HG03025 (cell line): ENCODE results near the gene ZNF737.
"Not testable (repeated sequence)": the region's sequence is repeated elsewhere in the genome, so short reads cannot be mapped to it uniquely, and the experiment has no call there.

ENCODE experiments used
- ATAC-seq: cut with Tn5 transposase; IDR thresholded peaks from one replicate; pipeline ENCODE4 v1.9.1; 2021; ENCODE audit warnings: mild to moderate bottlenecking, moderate library complexity; ENCODE audit not compliant: unreplicated experiment, low FRiP score

The ZNF737 gene

GRCh38 chr19:20565321-20566018 is at the start of gene ZNF737:
Gene ZNF737 (minus strand): TSS chr19:20565781. CDS start chr19:20565640, 141 bp downstream.
- ATAC-seq = peak; percentile 73

DNA sequence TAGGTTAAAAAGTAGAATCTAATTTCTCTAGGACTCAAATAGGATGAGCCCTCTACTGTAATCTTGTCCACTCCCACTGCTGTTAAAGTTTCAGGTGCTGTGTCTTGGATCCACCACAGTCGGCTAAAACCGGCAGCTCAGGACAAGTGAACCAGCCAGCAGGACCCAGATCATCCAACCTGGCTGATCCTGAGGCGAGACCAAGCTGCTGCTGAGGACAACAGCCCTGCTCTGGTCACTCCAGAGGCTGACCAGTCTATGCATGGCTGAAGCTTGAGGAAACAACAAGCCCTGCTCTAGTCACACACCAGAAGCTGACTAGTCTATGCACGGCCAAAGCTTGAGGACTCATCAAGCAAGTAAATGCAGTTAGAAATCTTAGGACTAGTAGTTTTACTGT is 49.4 kb upstream of the ZNF737 start:
- ATAC-seq = not testable (repeated sequence)

GRCh38 chr19:20612711-20613316 is 47.2 kb upstream of the ZNF737 start:
- ATAC-seq = no peak

GRCh38 chr19:20611866-20612265 is 46.3 kb upstream of the ZNF737 start:
- no peak for ATAC-seq

DNA sequence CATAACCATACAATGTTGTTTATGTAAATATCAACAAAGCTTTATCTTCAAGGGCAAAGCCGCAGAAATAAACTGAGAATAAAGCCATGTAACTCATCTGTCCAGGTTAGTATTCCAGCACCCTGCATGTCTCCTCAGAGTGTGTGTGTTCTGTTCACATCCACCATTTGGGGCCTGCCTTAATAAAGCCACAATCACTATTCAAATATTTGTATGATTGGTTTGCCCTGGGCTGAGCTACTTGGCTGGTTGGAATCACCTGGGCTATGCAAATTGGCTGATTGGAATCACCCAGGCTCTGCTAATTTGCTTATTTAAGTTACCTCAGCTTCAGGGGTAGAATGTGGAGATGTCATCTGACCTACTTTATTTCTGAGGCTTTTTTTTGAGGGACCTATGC is 42.4 kb upstream of the ZNF737 start:
- ATAC-seq = no peak

DNA sequence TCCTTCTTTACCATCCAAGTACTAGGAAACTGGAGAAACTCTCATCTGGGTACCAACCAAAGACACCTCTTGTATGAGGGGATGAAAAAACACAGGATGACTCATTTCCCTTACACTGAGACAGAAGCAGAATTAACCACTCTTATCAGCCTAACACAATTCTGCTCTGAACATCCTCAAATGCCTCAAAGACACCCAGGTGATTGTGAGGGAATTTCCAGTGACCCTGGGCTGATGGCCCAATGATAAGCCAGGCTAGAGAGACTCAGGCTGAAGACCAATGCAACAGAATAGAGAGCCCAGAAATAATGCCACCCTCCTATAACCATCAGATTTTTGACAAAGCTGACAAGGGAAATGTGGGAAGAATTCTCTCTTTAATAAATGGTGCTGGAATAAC is 7.0 kb downstream of the ZNF737 start:
- no peak for ATAC-seq

DNA sequence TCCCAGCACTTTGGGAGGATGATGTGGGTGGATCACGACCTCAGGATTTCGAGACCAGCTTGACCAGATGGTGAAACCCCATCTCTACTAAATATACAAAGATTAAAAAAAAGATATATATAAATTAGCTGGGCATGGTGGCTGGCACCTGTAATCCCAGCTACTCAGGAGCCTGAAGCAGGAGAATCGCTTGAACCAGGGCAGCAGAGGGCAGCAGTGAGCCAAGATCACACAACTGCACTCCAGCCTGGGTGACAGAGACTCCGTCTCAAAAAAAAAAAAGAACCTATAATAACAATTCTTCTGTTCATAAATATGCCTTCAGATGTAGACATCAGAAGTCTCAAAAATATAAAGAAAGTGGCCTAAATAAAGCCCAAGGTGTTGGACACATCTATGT is 7.6 kb downstream of the ZNF737 start:
- ATAC-seq = no peak

- ATAC-seq = not testable (repeated sequence)
These were observed 20.8 kb downstream of the ZNF737 start for GRCh38 chr19:20544667-20545333.

DNA sequence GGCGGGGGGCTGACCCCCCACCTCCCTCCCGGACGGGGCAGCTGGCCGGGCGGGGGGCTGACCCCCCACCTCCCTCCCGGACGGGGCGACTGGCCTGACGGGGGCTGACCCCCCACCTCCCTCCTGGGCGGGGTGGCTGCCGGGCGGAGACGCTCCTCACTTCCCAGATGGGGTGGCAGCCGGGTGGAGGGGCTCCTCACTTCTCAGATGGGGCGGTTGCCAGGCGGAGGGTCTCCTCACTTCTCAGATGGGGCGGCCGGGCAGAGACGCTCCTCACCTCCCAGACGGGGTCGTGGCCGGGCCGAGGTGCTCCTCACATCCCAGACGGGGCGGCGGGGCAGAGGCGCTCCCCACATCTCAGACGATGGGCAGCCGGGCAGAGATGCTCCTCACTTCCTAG is 35.3 kb downstream of the ZNF737 start:
- ATAC-seq = not testable (repeated sequence)

DNA sequence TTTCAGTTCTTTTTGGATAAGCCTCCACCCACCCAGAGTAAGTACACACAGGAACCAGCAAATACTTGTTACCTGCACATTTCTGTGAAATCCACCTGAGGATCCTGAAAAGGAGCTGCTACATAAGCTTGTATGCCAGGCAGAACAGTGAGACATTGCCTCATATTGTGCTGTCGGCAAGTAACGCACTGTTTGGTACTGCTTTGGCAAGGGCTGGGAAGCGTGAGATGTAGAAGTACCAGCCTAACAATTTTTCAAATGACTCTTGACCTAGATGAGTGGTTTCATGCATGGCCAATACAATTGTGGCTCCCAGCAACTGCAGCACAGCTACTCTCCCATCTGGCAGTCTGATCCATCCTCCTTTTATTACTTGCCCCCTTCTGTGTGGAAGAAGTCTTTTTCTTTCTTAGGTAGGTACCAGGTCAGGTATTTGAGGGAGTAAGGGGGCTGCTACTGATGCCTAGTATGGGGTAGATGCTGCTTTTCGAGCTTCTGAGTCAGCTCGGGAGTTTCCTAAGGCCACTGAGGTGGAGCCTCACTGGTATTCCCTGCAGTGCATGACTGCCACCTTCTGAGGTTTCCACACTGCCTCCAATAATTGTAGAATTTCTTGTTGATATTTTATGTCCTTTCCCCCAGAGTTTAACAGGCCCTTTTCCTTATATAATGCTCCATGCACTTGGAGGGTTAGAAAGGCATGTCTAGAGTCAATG is 52.2 kb downstream of the ZNF737 start:
- no peak for ATAC-seq

DNA sequence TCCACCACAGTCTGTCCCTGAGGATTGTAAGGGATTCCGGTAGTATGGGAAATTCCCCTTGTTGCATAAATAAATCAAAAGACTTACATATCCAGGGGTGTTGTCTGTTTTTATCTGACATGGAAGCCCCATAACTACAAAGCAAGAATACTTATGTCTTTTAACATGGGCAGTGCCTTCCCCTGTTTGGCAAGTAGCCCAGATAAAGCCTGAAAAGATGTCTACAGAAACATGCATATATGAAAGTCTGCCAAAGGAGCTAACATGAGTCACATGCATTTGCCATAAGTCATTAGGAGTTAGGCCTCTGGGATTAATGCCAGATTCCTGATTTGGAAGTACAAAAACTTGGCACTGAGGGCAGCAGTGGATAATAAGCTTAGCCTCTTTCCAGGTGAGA is 62.1 kb downstream of the ZNF737 start:
- ATAC-seq = no peak
